ENCODE data around the gene NR2C1.

DNA sequence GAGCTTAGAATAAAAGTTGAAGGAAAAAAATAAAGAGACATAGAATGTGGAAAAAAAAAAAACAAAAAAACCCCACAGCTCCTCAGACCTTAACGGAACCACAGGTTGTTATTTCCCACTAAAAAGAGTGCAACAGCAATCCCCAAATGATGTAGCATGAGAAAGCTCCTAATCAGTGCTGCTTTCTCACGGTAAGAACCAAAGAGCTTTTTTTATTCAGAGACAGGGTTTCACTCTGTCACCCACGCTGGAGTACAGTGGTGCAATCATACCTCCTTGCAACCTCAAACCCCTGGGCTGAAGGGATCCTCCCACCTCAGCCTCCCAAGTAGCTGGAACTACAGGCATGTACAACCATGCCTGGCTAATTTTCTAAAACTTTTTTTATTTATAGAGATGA is 83.2 kb downstream of the NR2C1 start:
- TF ChIP-seq CTCF (IDR thresholded peaks at IDR 0.05) (no peak), POLR2AphosphoS5 (IDR thresholded peaks at IDR 0.05) (no peak), POLR2A (IDR thresholded peaks at IDR 0.05; ENCODE audit: low read depth) (no peak), EP300 (IDR thresholded peaks at IDR 0.05) (no peak)

Data from esophagus muscularis mucosa (tissue), 4 donors.